Measurements from ENCODE around the gene KCNE3. TPM values are rescaled to one million over a fixed set of nuclear protein-coding genes. Genes with fewer than 3 reads are reported as not detected.

KCNE3 gene
- total RNA-seq, 1 donor from 2014 or later = 20.9 TPM

DNA sequence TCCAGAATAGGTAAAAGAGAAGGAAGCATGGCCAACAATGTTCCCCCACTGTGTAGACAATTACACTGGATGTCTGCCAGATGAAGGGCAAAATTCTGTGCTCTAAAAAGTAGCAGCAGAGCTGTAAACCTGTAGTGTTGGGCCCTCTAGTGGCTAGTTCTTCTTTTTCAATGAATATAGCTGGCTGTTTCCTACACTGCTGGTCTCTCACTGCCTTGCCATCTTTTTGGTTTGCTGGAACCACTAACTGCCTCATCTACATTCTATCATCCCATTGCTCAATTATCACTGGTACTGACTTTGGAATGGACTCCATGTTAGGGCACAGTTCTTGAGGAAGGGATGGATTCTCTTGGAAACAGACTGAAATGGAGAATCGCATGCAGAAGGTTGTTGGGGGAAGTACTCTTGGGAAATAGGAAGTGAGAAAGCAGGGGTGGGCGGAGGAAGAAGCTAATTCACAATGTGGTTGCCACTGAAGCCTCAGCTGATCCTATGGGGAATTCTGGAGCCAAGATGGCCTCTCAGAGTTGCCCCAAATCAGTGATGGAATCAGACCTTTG lies 17.9 kb downstream of the KCNE3 start:
- Histone ChIP-seq H3K27me3 (no peaks in the 10 kb centered on the region), H3K9me3 (no peaks in the 10 kb centered on the region), H3K4me3 (no peak overlapping the region), H3K4me1 (no peaks in the 10 kb centered on the region), H3K36me3 (no peaks in the 10 kb centered on the region), H3K27ac (no peak overlapping the region)
- no peak for DNase-seq
- peak; percentile 89 for ATAC-seq
- TF ChIP-seq CTCF (IDR thresholded peaks at IDR 0.05) = peak; percentile 77
- intact Hi-C loops (cut with DNase I) = loop anchor here (10.0 kb wide), 2 partner anchors 65 to 185 kb away; no protein-coding TSS in a partner anchor

- Histone ChIP-seq H3K4me1 (no peaks in the 10 kb centered on the region), H3K27ac (no peak overlapping the region), H3K27me3 (no peaks in the 10 kb centered on the region), H3K4me3 (no peak overlapping the region), H3K36me3 (no peaks in the 10 kb centered on the region), H3K9me3 (no peaks in the 10 kb centered on the region)
- ATAC-seq (no peak), DNase-seq (no peak)
- no peak for TF ChIP-seq CTCF (IDR thresholded peaks at IDR 0.05)
- intact Hi-C loops (cut with DNase I) = loop anchor here (10.0 kb wide), 2 partner anchors 63 to 183 kb away; no protein-coding TSS in a partner anchor
Measured at GRCh38 chr11:74447720-74448119, 19.6 kb downstream of the KCNE3 start.

DNA sequence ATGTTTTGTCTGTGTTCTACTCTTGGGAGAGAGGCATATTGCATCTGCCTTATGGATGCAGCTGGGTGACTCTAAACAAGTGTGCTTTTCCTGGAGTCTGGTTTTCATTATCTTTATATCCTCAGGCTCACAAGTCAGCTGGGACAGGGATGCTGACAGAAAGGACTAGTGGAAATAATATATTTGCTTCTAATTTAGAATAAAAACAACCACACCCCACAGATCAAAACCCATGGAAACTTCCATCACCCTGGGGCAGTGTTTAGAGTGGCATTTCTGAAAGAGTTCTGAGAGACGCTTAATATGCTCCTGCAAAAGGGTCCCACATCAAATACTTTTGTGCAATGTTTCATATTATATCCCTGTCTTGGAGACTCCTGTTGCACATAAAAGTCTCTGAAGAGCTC lies 20.8 kb downstream of the KCNE3 start:
- intact Hi-C loops (cut with DNase I) = loop anchor here (10.0 kb wide), 2 partner anchors 62 to 182 kb away; no protein-coding TSS in a partner anchor
- Histone ChIP-seq H3K9me3 (no peaks in the 10 kb centered on the region), H3K27me3 (no peaks in the 10 kb centered on the region), H3K4me1 (no peaks in the 10 kb centered on the region), H3K4me3 (no peak overlapping the region), H3K27ac (no peak overlapping the region), H3K36me3 (no peaks in the 10 kb centered on the region)
- no peak for TF ChIP-seq CTCF (IDR thresholded peaks at IDR 0.05)
- no peak for DNase-seq
- no peak for ATAC-seq

DNA sequence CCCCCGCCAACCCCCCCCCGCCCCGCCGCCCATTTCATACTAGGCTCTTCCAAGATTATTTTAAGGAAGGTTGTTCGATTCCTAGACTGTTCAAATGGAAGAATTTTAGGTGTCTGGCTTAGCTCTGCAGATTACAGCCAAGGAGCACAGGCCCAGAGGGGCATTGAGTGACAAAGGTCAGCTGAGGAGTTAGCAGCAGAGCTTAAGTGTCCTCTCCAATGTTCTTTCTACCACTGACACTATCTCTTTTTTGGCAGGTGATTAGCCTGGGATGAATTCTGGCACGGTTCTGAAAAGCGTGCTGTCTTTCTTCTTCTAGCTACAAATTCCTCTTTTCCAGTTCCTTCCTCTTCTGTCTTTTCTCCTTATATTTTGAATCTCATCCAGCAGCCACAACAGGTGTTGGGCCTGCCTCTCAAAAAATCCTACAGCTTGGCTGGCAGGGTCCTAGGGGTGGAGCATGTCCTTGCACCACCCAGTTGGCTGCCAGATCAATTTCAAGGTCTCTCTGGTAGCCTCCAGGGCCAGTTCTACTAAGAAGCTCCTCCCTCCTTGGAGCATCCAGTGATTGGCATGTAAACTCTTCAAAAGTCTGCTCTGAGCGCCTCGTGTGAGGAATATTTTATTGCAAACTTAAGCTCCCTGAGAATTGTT lies 23.0 kb downstream of the KCNE3 start:
- Histone ChIP-seq H3K4me1 (no peaks in the 10 kb centered on the region), H3K27ac (no peak overlapping the region), H3K27me3 (no peaks in the 10 kb centered on the region), H3K4me3 (no peak overlapping the region), H3K36me3 (no peaks in the 10 kb centered on the region), H3K9me3 (no peaks in the 10 kb centered on the region)
- no peak for TF ChIP-seq CTCF (IDR thresholded peaks at IDR 0.05)
- intact Hi-C loops (cut with DNase I) = loop anchor here (10.0 kb wide), 2 partner anchors 59 to 179 kb away; no protein-coding TSS in a partner anchor
- DNase-seq (no peak), ATAC-seq (peak; percentile 23)

DNA sequence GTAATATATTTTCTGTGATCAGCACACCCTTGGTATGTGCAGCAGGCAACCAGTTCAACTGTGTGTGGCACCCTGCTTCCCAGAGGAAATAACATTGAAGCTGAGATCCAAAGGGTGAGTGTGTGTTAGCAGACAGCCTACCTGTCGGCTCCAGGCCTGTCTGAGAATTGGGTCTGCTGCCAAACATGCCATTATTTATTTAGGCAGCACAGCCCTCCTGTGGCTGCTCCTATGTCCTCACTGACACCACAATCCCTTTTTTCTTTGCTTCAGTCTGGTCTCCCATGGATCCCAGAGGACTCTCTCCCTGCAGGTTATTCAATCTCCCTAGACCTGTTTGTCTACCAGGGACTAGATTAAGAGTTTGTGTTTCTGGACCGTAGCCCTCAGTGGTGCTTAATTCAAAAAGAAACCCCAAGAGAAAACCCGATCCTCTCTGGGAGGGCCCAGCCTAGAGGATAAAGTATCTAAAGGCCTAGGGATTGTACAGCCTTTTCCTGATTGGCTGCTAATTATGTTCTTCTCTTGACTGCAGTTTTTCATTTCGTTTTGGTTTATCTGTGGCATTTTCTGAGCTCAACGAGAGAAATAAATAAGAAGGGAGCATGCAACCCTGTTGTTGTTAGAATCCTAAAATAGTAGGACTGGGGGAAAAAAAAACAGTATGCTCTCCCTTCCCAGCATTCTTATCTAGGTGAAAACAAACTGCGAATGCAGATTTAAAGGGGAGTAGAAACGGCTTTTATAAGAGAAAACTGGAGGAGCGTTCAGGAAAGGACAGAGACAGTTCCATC lies 24.1 kb downstream of the KCNE3 start:
- ATAC-seq = peak; percentile 86
- Histone ChIP-seq H3K9me3 (no peaks in the 10 kb centered on the region), H3K4me3 (no peak overlapping the region), H3K27ac (no peak overlapping the region), H3K36me3 (no peaks in the 10 kb centered on the region), H3K4me1 (no peaks in the 10 kb centered on the region), H3K27me3 (no peaks in the 10 kb centered on the region)
- intact Hi-C loops (cut with DNase I) = loop anchor here (10.0 kb wide), 2 partner anchors 58 to 178 kb away; no protein-coding TSS in a partner anchor
- no peak for DNase-seq
- TF ChIP-seq CTCF (IDR thresholded peaks at IDR 0.05) = no peak

Measured in upper lobe of right lung (tissue), 1 donor.